Activated T-helper 9 cell treated with anti-CD3 and anti-CD28 coated beads, Interleukin-2, amount 50 U/mL, for 16 hours (primary cell): ENCODE data around the gene APCDD1.
"Not testable (repeated sequence)": the region's sequence is repeated elsewhere in the genome, so short reads cannot be mapped to it uniquely, and the experiment has no call there.

Experiments
- DNase-seq: peaks from one replicate; pipeline ENCODE4 v3.0.0-alpha.2; 2020; ENCODE audit warnings: low read depth

The APCDD1 gene

DNA sequence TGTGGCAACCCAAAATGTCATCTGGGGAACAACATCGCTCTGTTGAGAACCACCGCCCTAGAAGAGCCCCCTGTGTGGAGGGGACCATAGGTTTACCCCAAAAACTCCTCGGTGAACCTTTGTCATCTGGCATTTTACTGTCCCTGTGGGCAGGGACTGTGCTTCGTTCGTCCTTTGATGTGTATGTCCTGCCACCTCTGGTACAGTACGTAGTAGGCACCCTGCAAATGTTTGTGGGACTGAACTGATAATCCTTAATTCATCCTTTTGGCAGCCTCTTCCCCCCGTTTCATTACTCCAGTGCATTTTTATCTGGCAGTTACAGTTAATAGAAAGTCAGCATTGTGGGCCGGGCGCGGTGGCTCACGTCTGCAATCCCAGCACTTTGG lies 72.1 kb downstream of the APCDD1 start:
- no peak for DNase-seq

DNA sequence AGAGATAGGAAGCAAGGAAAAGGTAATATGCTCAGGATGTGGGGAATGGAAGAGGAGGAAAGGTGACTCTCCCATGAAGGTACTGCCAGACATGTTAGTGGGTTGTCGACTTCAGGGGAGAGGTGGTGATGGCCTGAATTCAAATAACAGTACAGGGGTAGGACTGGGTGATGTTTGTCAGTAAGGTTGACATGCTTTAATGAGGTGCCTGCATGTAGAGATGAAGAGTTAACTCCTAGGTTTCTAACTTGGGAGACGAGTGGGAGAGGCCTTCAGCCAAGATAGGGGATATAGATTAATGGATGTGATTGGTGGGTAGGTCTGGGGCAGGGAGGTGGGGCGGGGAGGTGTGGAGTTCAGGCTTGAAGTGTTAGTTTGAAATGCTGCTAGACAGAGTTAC lies 74.0 kb downstream of the APCDD1 start:
- DNase-seq: no peak

GRCh38 chr18:10530002-10530401 lies 75.6 kb downstream of the APCDD1 start:
- DNase-seq: no peak

DNA sequence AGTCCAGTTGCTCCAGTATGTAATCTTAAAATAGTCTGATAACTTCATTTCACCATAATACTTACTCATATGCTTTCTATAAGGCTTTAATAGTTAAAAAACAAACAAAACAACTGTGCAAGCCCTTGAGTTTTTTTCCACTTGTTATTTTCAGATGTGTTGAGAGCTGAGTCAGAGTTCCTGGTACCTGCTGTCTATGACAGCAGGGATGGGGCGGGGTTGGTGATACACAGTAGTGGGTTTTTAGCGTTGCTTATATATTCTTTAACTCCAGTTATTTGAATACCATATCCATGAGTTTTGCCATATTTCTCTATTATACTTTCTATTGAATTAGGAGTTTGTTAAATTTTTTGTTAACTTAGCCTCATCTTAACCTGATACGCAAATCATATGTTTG lies 76.4 kb downstream of the APCDD1 start:
- DNase-seq: peak; percentile 25

DNA sequence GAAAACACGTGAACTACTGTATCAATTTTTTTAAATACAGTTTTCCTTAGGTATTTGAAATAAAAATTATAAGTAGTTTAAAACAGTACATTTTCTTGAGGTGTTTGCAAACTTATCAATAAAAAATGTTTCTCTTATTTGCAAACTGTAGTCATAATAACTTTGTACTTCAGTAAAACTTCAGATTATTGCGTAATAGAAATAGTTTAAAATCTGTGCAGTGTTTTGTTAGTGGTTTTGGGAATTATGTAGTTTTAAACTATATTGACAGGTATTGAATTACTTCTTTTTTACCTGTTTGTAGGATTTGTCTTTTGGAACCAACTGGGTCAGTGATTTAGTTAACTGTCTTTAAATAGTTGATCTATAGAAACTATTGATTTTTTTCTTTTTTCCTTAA lies 78.7 kb downstream of the APCDD1 start:
- no peak for DNase-seq

DNA sequence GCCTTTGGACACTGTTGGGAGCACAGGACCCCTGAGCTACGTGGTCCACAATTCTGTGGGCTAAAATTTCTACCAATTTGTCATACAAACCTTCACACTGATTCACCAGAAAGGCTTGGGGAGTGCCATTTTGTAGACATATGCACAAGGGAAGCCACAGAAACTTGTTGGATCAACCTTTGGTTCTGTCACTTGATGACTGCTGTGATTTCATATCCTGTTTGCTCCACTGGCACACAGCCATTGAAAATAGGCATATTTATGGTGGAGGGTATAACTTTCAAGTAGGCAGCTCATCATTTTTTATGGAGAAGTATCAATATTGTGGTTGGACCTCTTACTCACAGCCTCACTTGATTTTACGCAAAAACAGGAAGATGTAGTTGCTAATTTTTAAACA lies 81.8 kb downstream of the APCDD1 start:
- DNase-seq: no peak

- no peak for DNase-seq
Measured at GRCh38 chr18:10537765-10538164, 83.3 kb downstream of the APCDD1 start.

GRCh38 chr18:10539124-10539523 lies 84.7 kb downstream of the APCDD1 start:
- DNase-seq: not testable (repeated sequence)
